Fibroblast of lung (primary cell): ENCODE data around the gene ABL2. TPM values are rescaled to one million over a fixed set of nuclear protein-coding genes. Genes with fewer than 3 reads are reported as not detected.
A peak's percentile ranks its signal among the peaks of the same experiment; 100 is the strongest.

ENCODE experiments used
- DNase-seq, 2 donors: peaks; one replicate each; pipeline versions ENCODE4 v3.0.0 to v3.0.0-alpha.2; 2010; ENCODE audit warnings: low read depth in 2 of 2
- H2AFZ ChIP-seq: 2 replicates; pipeline ENCODE4 v1.5.1; 2012; ENCODE audit warnings: low read length, control low read depth, inconsistent platforms
- H3K27ac ChIP-seq: 2 replicates; pipeline ENCODE4 v1.5.1; 2011; ENCODE audit warnings: low read length, control low read depth; ENCODE audit not compliant: insufficient read depth
- H3K27me3 ChIP-seq: 2 replicates; pipeline ENCODE4 v1.5.1; 2011; ENCODE audit warnings: mild to moderate bottlenecking, low read length; ENCODE audit not compliant: control insufficient read depth, insufficient read depth
- H3K36me3 ChIP-seq: 2 replicates; pipeline ENCODE4 v1.5.1; 2011; ENCODE audit warnings: low read length; ENCODE audit not compliant: control insufficient read depth, insufficient read depth
- H3K4me1 ChIP-seq: 2 replicates; pipeline ENCODE4 v1.5.1; 2011; ENCODE audit warnings: low read length; ENCODE audit not compliant: control insufficient read depth, insufficient read depth; ENCODE audit errors: extremely low read depth
- H3K4me2 ChIP-seq: 2 replicates; pipeline ENCODE4 v1.5.1; 2011; ENCODE audit warnings: low read length, control low read depth; ENCODE audit not compliant: insufficient read depth; ENCODE audit errors: extremely low read depth
- H3K4me3 ChIP-seq, 4 experiments: fragments of 200-600 bp in 1 of 4; sonication (generic) in 1 of 4; replicated peaks in 1 of 4; 2 replicates each; pipeline ENCODE4 v1.5.1; 2011 to 2016; ENCODE audit warnings: low read length in 4 of 4, low read depth in 3 of 4, mild to moderate bottlenecking in 3 of 4, control low read depth in 2 of 4, inconsistent platforms in 1 of 4, mixed read lengths in 1 of 4; ENCODE audit not compliant: insufficient read depth in 1 of 4; ENCODE audit errors: control extremely low read depth in 1 of 4
- H3K79me2 ChIP-seq: 2 replicates; pipeline ENCODE4 v1.5.1; 2012; ENCODE audit warnings: mild to moderate bottlenecking, low read length, inconsistent platforms; ENCODE audit not compliant: control insufficient read depth, insufficient read depth
- H3K9ac ChIP-seq: 2 replicates; pipeline ENCODE4 v1.5.1; 2011; ENCODE audit warnings: mild to moderate bottlenecking, low read length, control low read depth; ENCODE audit not compliant: insufficient read depth
- H3K9me3 ChIP-seq: 2 replicates; pipeline ENCODE4 v1.5.1; 2012; ENCODE audit warnings: low read depth, low read length; ENCODE audit not compliant: control insufficient read depth, insufficient read depth
- H4K20me1 ChIP-seq: 2 replicates; pipeline ENCODE4 v1.5.1; 2011; ENCODE audit warnings: low read length; ENCODE audit not compliant: control insufficient read depth, insufficient read depth; ENCODE audit errors: extremely low read depth
- EZH2 ChIP-seq: IDR thresholded peaks from 2 replicates; pipeline ENCODE4 v1.5.1; 2012; ENCODE audit warnings: low read length, control low read depth, mild to moderate bottlenecking; ENCODE audit errors: missing control alignments
- polyA plus RNA-seq, 2 donors: library from polyadenylated mRNA; depleted of rRNA in 1 of 2; stranded (reverse) in 1 of 2; unstranded in 1 of 2; fragments of >200 nt; gene quantifications; 2 replicates each; pipeline ENCODE4 v1.2.1, GENCODE V29; 2011 to 2012; ENCODE audit warnings: missing spikeins in 1 of 2
- total RNA-seq: library from RNA; depleted of rRNA; stranded (reverse); fragments of >200 nt; gene quantifications from 2 replicates; pipeline ENCODE4 v1.2.1, GENCODE V29; 2014
- TF ChIP-seq, protein P1 (sequence below), 2 donors: IDR thresholded peaks in 1 of 2; conservative IDR thresholded peaks in 1 of 2; 1 replicate in 1 of 2; 2 replicates in 1 of 2; pipeline ENCODE4 v1.5.1; 2011 to 2012; ENCODE audit warnings: low read length in 2 of 2, control low read depth in 1 of 2, inconsistent platforms in 1 of 2, low read depth in 1 of 2, mild to moderate bottlenecking in 1 of 2

The ABL2 gene
- total and polyA plus RNA-seq, 2 donors (not counting 1 experiment from before 2014, with no cell fraction given) = 36.1 to 85.4 TPM

DNA sequence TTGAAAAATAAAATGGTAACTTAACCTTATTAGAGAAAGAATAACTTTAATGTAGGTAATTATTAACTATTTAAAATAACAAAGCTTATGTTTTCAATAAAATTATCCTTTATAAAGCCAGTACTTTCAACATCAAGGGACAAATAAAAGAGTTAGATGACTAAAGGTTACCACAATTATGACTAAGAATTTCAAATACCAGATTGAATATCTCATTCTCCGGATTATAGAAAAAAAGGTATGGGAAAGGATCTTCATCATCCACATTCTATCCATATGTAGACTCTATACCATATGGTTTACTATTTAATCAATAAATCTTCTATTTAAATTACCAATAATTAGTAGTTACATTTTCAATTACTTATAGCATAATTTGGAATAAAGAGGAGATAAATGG is 84.9 kb downstream of the ABL2 start:
- no peak overlapping the region for H3K4me3 ChIP-seq
- H3K27me3 ChIP-seq = no peaks in the 10 kb centered on the region
- peaks cover 38% of the 10 kb centered on the region for H3K79me2 ChIP-seq
- peak in 1 of 2 donors; percentile 30 for DNase-seq
- no peak overlapping the region for H2AFZ ChIP-seq
- TF ChIP-seq EZH2 = no peak
- TF ChIP-seq, protein P1, sequence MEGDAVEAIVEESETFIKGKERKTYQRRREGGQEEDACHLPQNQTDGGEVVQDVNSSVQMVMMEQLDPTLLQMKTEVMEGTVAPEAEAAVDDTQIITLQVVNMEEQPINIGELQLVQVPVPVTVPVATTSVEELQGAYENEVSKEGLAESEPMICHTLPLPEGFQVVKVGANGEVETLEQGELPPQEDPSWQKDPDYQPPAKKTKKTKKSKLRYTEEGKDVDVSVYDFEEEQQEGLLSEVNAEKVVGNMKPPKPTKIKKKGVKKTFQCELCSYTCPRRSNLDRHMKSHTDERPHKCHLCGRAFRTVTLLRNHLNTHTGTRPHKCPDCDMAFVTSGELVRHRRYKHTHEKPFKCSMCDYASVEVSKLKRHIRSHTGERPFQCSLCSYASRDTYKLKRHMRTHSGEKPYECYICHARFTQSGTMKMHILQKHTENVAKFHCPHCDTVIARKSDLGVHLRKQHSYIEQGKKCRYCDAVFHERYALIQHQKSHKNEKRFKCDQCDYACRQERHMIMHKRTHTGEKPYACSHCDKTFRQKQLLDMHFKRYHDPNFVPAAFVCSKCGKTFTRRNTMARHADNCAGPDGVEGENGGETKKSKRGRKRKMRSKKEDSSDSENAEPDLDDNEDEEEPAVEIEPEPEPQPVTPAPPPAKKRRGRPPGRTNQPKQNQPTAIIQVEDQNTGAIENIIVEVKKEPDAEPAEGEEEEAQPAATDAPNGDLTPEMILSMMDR (conservative IDR thresholded peaks at IDR 0.05 in 1 of 2, IDR thresholded peaks at IDR 0.05 in 1 of 2; ENCODE audit: low read depth in 1 of 2, low read length in 2 of 2) = no peak
- no peak overlapping the region for H3K4me2 ChIP-seq
- H3K9me3 ChIP-seq = no peaks in the 10 kb centered on the region
- no peaks in the 10 kb centered on the region for H4K20me1 ChIP-seq
- peak overlapping the region; percentile 98 for H3K27ac ChIP-seq
- no peaks in the 10 kb centered on the region for H3K36me3 ChIP-seq
- no peak overlapping the region for H3K9ac ChIP-seq
- H3K4me1 ChIP-seq = peaks cover 5% of the 10 kb centered on the region

DNA sequence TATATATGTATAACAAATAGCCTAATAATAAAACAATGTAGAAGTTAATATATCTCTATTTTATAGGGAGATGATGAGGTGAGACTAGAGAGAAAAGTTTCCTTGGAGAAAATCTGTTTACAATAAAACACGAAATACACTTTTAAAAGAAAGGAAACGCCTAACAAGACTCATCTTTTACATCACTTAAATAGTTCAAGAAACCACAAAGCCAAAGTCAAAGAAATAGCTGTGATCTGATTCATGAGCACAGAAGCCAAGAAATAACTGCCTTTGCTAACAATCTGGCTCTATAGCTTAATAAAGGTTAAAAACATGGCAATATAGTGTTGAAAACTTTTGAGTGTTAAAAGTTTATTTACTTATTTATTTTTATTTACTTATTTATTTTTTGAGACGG is 86.2 kb downstream of the ABL2 start:
- no peaks in the 10 kb centered on the region for H3K36me3 ChIP-seq
- peak overlapping the region in 2 of 4 experiments; percentile 71 to 92 for H3K4me3 ChIP-seq
- H3K4me1 ChIP-seq = peaks cover 5% of the 10 kb centered on the region
- TF ChIP-seq, protein P1 (conservative IDR thresholded peaks at IDR 0.05 in 1 of 2, IDR thresholded peaks at IDR 0.05 in 1 of 2; ENCODE audit: low read depth in 1 of 2, low read length in 2 of 2) = no peak
- TF ChIP-seq EZH2 = no peak
- H3K4me2 ChIP-seq = peak overlapping the region; percentile 46
- H3K9me3 ChIP-seq = no peaks in the 10 kb centered on the region
- no peaks in the 10 kb centered on the region for H3K27me3 ChIP-seq
- no peaks in the 10 kb centered on the region for H4K20me1 ChIP-seq
- peak overlapping the region; percentile 98 for H3K27ac ChIP-seq
- DNase-seq = peak; percentile 95 to 96
- no peak overlapping the region for H3K9ac ChIP-seq
- H3K79me2 ChIP-seq = peaks cover 49% of the 10 kb centered on the region
- no peak overlapping the region for H2AFZ ChIP-seq

DNA sequence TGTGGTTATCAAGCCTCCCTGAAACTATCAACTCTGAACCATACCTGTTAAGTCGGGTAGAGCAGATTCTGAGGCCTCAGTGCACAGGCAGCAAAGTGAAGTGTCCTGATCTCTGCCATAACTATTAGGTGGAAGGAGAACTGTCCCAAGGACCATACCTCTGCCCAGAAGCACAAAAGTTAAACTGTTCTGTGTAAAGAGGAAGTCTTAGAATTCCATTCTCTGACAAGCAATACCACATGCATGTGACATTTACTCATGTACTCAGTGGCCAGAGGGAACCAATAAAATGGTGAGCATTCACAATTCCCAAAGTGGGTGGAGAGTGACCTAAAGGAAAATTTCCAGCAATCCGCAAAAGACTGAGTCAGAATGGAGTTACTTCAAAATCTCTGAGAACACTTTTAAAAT is 86.6 kb downstream of the ABL2 start:
- Histone ChIP-seq H3K27me3 (no peaks in the 10 kb centered on the region), H3K4me1 (peaks cover 5% of the 10 kb centered on the region), H3K79me2 (peaks cover 54% of the 10 kb centered on the region), H3K4me3 (peak overlapping the region; percentile 61 to 94 (median 82)), H3K36me3 (no peaks in the 10 kb centered on the region), H3K9me3 (no peaks in the 10 kb centered on the region), H4K20me1 (no peaks in the 10 kb centered on the region), H3K4me2 (peak overlapping the region; percentile 49), H3K9ac (peak overlapping the region; percentile 72), H2AFZ (no peak overlapping the region), H3K27ac (peak overlapping the region; percentile 98)
- peak; percentile 98 to 99 for DNase-seq
- TF ChIP-seq, protein P1 (conservative IDR thresholded peaks at IDR 0.05 in 1 of 2, IDR thresholded peaks at IDR 0.05 in 1 of 2; ENCODE audit: low read depth in 1 of 2, low read length in 2 of 2) = no peak
- no peak for TF ChIP-seq EZH2
